Ishikawa (cell line): ENCODE results near the gene PDE4B.

Source experiments
- CEBPB ChIP-seq: IDR thresholded peaks from 2 replicates; pipeline ENCODE4 v1.6.1; 2012
- CREB1 ChIP-seq: IDR thresholded peaks from 2 replicates; pipeline ENCODE4 v1.6.1; 2012; ENCODE audit warnings: low read depth
- EP300 ChIP-seq: IDR thresholded peaks from 2 replicates; pipeline ENCODE4 v1.6.1; 2012; ENCODE audit warnings: borderline replicate concordance
- FOXM1 ChIP-seq: IDR thresholded peaks from 2 replicates; pipeline ENCODE4 v1.6.1; 2012; ENCODE audit warnings: low read depth, borderline replicate concordance
- RAD21 ChIP-seq: IDR thresholded peaks from 2 replicates; pipeline ENCODE4 v1.6.1; 2012; ENCODE audit warnings: low read depth
- TAF1 ChIP-seq: IDR thresholded peaks from 2 replicates; pipeline ENCODE4 v1.6.1; 2012; ENCODE audit warnings: low read depth, mild to moderate bottlenecking
- YY1 ChIP-seq: IDR thresholded peaks from 2 replicates; pipeline ENCODE4 v1.6.1; 2012; ENCODE audit warnings: low read depth
- TF ChIP-seq, protein P1 (sequence below): IDR thresholded peaks from 2 replicates; pipeline ENCODE4 v1.6.1; 2012; ENCODE audit warnings: low read depth, mild to moderate bottlenecking
- TF ChIP-seq, protein P2 (sequence below): IDR thresholded peaks from 2 replicates; pipeline ENCODE4 v1.6.1; 2012
- TF ChIP-seq, protein P3 (sequence below): IDR thresholded peaks from 2 replicates; pipeline ENCODE4 v1.6.1; 2012

DNA sequence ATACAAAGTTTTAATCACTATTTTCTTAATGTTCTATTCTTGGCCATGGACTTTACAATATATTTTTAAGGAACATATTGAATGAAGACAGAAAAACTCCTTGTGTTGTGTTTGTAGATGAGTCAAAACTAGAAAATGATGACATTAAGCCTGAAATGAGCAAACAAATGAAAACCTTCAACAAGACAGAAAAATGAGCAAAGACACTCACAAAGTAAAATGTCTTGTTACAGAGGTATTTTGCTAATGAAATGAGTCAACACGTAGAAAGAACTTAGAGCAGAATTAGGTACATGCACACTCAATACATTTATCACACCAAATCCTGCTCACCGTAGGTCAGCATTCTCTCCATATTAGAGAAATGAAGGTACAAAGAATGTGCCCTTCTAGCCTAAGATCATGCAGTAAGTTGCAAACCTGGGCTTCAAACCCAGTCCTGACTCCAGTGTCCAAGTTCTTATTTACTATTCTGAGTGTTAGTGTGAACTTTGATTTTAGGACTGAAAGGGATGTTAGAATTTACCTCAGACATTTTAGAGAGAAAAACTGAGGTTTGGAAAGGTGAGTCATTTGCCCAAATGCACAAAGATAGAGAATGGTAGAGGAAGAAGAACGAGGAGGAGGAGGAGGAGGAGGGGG is 607.3 kb downstream of the PDE4B start:
- TF ChIP-seq, protein P1, sequence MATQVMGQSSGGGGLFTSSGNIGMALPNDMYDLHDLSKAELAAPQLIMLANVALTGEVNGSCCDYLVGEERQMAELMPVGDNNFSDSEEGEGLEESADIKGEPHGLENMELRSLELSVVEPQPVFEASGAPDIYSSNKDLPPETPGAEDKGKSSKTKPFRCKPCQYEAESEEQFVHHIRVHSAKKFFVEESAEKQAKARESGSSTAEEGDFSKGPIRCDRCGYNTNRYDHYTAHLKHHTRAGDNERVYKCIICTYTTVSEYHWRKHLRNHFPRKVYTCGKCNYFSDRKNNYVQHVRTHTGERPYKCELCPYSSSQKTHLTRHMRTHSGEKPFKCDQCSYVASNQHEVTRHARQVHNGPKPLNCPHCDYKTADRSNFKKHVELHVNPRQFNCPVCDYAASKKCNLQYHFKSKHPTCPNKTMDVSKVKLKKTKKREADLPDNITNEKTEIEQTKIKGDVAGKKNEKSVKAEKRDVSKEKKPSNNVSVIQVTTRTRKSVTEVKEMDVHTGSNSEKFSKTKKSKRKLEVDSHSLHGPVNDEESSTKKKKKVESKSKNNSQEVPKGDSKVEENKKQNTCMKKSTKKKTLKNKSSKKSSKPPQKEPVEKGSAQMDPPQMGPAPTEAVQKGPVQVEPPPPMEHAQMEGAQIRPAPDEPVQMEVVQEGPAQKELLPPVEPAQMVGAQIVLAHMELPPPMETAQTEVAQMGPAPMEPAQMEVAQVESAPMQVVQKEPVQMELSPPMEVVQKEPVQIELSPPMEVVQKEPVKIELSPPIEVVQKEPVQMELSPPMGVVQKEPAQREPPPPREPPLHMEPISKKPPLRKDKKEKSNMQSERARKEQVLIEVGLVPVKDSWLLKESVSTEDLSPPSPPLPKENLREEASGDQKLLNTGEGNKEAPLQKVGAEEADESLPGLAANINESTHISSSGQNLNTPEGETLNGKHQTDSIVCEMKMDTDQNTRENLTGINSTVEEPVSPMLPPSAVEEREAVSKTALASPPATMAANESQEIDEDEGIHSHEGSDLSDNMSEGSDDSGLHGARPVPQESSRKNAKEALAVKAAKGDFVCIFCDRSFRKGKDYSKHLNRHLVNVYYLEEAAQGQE: no peak
- TF ChIP-seq RAD21 (no peak), CREB1 (no peak), CEBPB (no peak), YY1 (no peak), EP300 (no peak), FOXM1 (no peak), TAF1 (no peak)
- TF ChIP-seq, protein P2, sequence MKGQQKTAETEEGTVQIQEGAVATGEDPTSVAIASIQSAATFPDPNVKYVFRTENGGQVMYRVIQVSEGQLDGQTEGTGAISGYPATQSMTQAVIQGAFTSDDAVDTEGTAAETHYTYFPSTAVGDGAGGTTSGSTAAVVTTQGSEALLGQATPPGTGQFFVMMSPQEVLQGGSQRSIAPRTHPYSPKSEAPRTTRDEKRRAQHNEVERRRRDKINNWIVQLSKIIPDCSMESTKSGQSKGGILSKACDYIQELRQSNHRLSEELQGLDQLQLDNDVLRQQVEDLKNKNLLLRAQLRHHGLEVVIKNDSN: no peak
- TF ChIP-seq, protein P3, sequence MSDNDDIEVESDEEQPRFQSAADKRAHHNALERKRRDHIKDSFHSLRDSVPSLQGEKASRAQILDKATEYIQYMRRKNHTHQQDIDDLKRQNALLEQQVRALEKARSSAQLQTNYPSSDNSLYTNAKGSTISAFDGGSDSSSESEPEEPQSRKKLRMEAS: no peak
